ENCODE results near the gene DPH7. TPM values are rescaled to one million over a fixed set of nuclear protein-coding genes. Genes with fewer than 3 reads are reported as not detected.

Gene DPH7
- total RNA-seq, 4 donors from 2014 or later, result 40.8 to 61.5 (median 42.4) TPM

- 76 to 79% methylated on average over 7 of the region's 7 CpGs for WGBS, 2 donors
- TF ChIP-seq EP300 (IDR thresholded peaks at IDR 0.05) (no peak), CTCF (IDR thresholded peaks at IDR 0.05) (no peak), POLR2A (IDR thresholded peaks at IDR 0.05) (no peak)
- Histone ChIP-seq H3K27me3 (no peaks in the 10 kb centered on the region), H3K27ac (peak overlapping the region in 1 of 4 donors; percentile 90), H3K9me3 (no peaks in the 10 kb centered on the region), H3K4me1 (peaks cover 0 to 58% (median 26%) of the 10 kb centered on the region in 4 donors), H3K4me3 (no peak overlapping the region), H3K36me3 (peaks cover 0 to 14% (median 0%) of the 10 kb centered on the region in 3 donors)
- no peak for DNase-seq (ENCODE audit: low spot score in 2 of 2)
These were observed 41.9 kb upstream of the DPH7 start for GRCh38 chr9:137620581-137620980.

DNA sequence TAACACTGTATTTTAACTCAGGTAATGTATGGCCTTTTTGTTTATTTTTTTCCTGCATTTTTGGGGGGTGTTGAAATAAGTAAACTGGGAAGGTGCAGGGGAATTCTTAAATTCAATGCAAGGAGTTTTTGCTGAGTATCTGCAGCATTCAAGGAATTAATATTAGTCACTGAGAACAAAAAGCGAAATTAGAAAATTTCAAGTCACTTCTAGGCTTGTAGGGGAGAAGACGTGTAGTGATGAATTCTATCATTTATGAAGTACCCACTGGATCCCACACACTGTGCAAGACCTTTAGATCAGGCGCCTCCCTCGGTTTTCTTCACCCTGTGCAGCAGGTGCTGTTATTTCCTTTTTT lies 41.3 kb upstream of the DPH7 start:
- 52 to 55% methylated on average over 4 of the region's 4 CpGs for WGBS, 2 donors
- peaks cover 0 to 54% (median 26%) of the 10 kb centered on the region in 4 donors for H3K4me1 ChIP-seq
- peak overlapping the region in 3 of 4 donors; percentile 83 to 90 (median 85) for H3K27ac ChIP-seq
- TF ChIP-seq CTCF (IDR thresholded peaks at IDR 0.05) (no peak), POLR2A (IDR thresholded peaks at IDR 0.05) (no peak), EP300 (IDR thresholded peaks at IDR 0.05) (no peak)
- no peak for DNase-seq (ENCODE audit: low spot score in 2 of 2)
- no peaks in the 10 kb centered on the region for H3K27me3 ChIP-seq
- H3K9me3 ChIP-seq, result no peaks in the 10 kb centered on the region
- peak overlapping the region; percentile 54 to 88 (median 70) for H3K4me3 ChIP-seq
- H3K36me3 ChIP-seq, result peaks cover 0 to 20% (median 0%) of the 10 kb centered on the region in 3 donors

- no peaks in the 10 kb centered on the region for H3K27me3 ChIP-seq
- no peak for TF ChIP-seq CTCF (IDR thresholded peaks at IDR 0.05)
- no peak for TF ChIP-seq EP300 (IDR thresholded peaks at IDR 0.05)
- TF ChIP-seq POLR2A (IDR thresholded peaks at IDR 0.05), result no peak
- peak overlapping the region; percentile 54 to 88 (median 70) for H3K4me3 ChIP-seq
- WGBS, 2 donors, result 0% methylated on average over 23 to 39 of the region's 58 CpGs
- peak overlapping the region in 3 of 4 donors; percentile 83 to 90 (median 85) for H3K27ac ChIP-seq
- no peak for DNase-seq (ENCODE audit: low spot score in 2 of 2)
- peaks cover 0 to 53% (median 26%) of the 10 kb centered on the region in 4 donors for H3K4me1 ChIP-seq
- H3K9me3 ChIP-seq, result no peaks in the 10 kb centered on the region
- peaks cover 0 to 25% (median 1%) of the 10 kb centered on the region in 3 donors for H3K36me3 ChIP-seq
These were observed 40.7 kb upstream of the DPH7 start for GRCh38 chr9:137619240-137620047.

DNA sequence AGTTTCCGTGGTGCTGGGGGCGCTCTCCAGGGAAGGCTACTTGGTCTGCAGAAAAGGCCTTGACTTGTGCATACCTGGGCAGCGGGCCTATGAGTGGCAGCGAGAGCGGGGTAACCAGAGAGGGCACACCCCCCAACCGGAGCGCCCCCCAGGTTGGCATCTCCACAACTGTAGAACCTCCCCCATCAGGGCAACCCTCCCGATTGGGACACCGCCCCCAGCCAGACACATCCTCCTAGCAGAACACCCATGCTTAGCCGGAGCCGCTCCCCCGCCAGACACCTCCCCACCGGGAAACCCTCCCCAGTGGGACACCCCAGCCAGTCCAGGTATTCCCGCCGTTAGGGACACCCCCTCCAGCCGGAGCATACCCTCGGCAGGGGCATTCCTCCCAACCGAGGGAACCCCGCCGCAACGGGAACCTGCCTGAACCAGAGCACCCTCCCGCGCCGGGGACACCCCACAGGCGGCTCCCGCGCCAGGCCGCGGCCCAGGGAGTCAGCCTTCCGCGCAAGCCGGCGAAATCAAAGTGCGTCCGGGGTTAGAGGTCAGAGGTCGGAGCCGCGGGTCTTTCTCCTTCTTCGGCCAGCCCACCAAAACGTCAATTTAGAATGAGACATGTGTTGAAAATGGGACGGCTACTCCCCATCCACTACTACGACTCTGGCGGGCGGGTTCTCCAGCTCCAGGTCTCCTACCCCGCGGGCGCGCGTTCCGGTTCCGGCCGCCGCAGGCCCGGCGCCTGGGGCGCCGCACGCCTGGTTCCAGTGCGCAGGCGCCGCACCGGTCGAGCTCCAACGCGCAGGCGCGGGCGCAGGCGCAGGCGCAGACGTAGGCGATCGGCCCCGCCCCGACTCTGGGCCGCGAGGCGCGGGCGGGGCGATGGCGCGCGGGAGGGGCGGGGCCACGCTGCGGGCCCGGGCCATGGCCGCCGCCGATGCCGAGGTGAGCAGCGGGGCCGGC lies 39.7 kb upstream of the DPH7 start, which contains the start of gene EHMT1:
EHMT1 (plus strand) TSS at position 901 of the 963 bp plus-strand sequence; CDS start at position 925, 24 bp downstream.
- Histone ChIP-seq H3K27ac (peak within 1 kb of the TSS; percentile 72 to 95 (median 88)), H3K4me3 (peak within 1 kb of the TSS; percentile 68 to 96 (median 84)), H3K4me1 (peaks cover 0 to 53% (median 26%) of the 10 kb centered on the region in 4 donors), H3K9me3 (no peaks in the 10 kb centered on the region), H3K27me3 (no peaks in the 10 kb centered on the region), H3K36me3 (peaks cover 0 to 36% (median 12%) of the 10 kb centered on the region in 3 donors)
- TF ChIP-seq EP300 (IDR thresholded peaks at IDR 0.05) (peak in 1 of 2 donors; percentile 83), CTCF (IDR thresholded peaks at IDR 0.05) (peak in 1 of 5 experiments; percentile 52), POLR2A (IDR thresholded peaks at IDR 0.05) (peak; percentile 35 to 69)
- WGBS, 2 donors, result 2% methylated on average over 29 to 32 of the region's 94 CpGs
- DNase-seq (ENCODE audit: low spot score in 2 of 2), result peak; percentile 60 to 68

Data from tibial nerve (tissue), 4 donors.